ENCODE data around the gene ACAA1.
"Not testable (repeated sequence)": the region's sequence is repeated elsewhere in the genome, so short reads cannot be mapped to it uniquely, and the experiment has no call there.

DNA sequence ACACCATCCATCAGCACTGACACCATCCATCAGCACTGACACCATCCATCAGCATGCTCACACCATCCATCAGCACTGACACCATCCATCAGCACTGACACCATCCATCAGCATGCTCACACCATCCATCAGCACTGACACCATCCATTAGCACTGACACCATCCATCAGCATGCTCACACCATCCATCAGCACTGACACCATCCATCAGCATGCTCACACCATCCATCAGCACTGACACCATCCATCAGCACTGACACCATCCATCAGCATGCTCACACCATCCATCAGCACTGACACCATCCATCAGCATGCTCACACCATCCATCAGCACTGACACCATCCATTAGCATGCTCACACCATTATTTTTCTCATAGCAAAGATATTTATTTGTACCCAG, 49.6 kb downstream of the ACAA1 start:
- TF ChIP-seq, protein P1, sequence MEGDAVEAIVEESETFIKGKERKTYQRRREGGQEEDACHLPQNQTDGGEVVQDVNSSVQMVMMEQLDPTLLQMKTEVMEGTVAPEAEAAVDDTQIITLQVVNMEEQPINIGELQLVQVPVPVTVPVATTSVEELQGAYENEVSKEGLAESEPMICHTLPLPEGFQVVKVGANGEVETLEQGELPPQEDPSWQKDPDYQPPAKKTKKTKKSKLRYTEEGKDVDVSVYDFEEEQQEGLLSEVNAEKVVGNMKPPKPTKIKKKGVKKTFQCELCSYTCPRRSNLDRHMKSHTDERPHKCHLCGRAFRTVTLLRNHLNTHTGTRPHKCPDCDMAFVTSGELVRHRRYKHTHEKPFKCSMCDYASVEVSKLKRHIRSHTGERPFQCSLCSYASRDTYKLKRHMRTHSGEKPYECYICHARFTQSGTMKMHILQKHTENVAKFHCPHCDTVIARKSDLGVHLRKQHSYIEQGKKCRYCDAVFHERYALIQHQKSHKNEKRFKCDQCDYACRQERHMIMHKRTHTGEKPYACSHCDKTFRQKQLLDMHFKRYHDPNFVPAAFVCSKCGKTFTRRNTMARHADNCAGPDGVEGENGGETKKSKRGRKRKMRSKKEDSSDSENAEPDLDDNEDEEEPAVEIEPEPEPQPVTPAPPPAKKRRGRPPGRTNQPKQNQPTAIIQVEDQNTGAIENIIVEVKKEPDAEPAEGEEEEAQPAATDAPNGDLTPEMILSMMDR (IDR thresholded peaks at IDR 0.05), result not testable (repeated sequence)
- not testable (repeated sequence) for TF ChIP-seq RXRA (IDR thresholded peaks at IDR 0.05; ENCODE audit: borderline replicate concordance, low read depth); RCOR1 (IDR thresholded peaks at IDR 0.05; ENCODE audit: low read length); CHD2 (IDR thresholded peaks at IDR 0.05; ENCODE audit: low read length, partially characterized antibody); ZBTB33 (IDR thresholded peaks at IDR 0.05; ENCODE audit: borderline replicate concordance, low read depth); EZH2phosphoT487 (IDR thresholded peaks at IDR 0.05; ENCODE audit: borderline replicate concordance, low read depth); YY1 (IDR thresholded peaks at IDR 0.05; ENCODE audit: low read depth); JUND (IDR thresholded peaks at IDR 0.05); EP300 (IDR thresholded peaks at IDR 0.05; ENCODE audit: borderline replicate concordance in 1 of 2, low read depth in 1 of 2, low read length in 1 of 2)
